HUES48 (cell line): Measurements from ENCODE around the gene IER5.

Source experiments
- H3K27ac ChIP-seq: one replicate; pipeline ENCODE4 v1.7.0; 2013; ENCODE audit warnings: low read depth, low read length, inconsistent platforms
- H3K27me3 ChIP-seq: 2 replicates; pipeline ENCODE4 v1.6.1; 2013; ENCODE audit warnings: mild to moderate bottlenecking, low read length; ENCODE audit not compliant: control insufficient read depth, insufficient read depth
- H3K36me3 ChIP-seq: 2 replicates; pipeline ENCODE4 v1.6.1; 2013; ENCODE audit warnings: low read length; ENCODE audit not compliant: control insufficient read depth, insufficient read depth
- H3K4me1 ChIP-seq: 2 replicates; pipeline ENCODE4 v1.6.1; 2013; ENCODE audit warnings: mild to moderate bottlenecking, low read length; ENCODE audit not compliant: control insufficient read depth, insufficient read depth
- H3K4me3 ChIP-seq: 2 replicates; pipeline ENCODE4 v1.5.1; 2013; ENCODE audit warnings: mild to moderate bottlenecking, low read depth, low read length
- H3K9ac ChIP-seq: 2 replicates; pipeline ENCODE4 v1.6.1; 2013; ENCODE audit warnings: mild to moderate bottlenecking, low read depth, low read length, moderate library complexity
- H3K9me3 ChIP-seq: 2 replicates; pipeline ENCODE4 v1.6.1; 2013; ENCODE audit warnings: low read length; ENCODE audit not compliant: control insufficient read depth, insufficient read depth

Gene IER5

DNA sequence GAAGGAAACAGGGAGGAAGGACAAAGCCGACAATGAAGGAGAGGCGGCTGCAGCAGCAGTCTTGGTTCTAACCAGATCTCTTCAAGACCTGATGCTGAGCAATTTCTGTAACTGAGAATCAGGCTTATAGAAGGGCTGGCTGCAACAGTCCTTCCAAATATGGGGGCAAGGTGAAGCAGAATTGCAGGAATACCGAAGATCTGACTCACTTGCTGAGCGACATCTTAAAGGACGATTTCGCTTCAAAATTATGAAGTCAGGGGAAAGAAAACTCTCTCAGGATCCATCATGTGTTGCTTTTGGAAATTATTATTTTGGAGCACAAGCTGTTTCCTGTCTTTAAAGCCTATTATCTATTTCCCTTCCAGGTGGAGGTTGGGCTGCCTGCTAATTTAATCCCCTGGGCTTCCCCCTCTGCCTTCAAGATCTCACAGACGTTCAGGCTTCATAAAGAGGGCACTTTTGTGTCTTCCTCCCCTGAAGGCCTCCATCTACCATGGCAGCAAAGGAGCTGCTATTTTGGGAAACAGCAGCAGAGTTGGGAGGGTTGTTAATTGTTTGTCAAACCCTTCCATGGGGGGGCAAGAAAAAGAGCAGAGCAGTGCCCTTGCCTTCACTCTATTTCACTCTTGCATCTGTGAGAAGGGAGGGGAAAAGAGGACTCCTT lies 10.8 kb upstream of the IER5 start:
- Histone ChIP-seq H3K9ac (no peak overlapping the region), H3K27ac (peak overlapping the region; percentile 60), H3K4me1 (peaks cover 25% of the 10 kb centered on the region), H3K27me3 (peaks cover 3% of the 10 kb centered on the region; the same call in 1 of the 2 replicates), H3K4me3 (no peak overlapping the region), H3K36me3 (no peaks in the 10 kb centered on the region), H3K9me3 (no peaks in the 10 kb centered on the region)

DNA sequence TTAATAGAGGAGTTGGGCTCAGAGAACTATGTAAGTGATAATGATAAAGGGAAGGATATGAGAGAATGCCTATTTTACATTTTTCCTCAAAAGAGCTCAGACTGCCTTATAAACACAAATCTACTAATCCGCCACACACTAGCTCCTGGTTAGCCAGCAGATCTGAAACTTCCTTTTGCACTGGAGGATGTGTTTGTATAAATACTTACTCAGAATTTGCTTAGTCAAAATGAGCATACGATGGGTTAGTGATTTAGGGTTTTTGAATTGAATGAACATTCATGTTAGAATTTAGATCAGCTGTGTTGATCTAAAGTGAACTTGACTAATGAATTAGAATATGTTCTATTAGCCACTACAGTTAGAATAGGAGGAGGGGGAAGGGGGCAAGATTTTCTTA lies 9.1 kb upstream of the IER5 start:
- H3K27me3 ChIP-seq: peaks cover 3% of the 10 kb centered on the region; the same call in 1 of the 2 replicates
- no peak overlapping the region for H3K4me3 ChIP-seq
- H3K9me3 ChIP-seq: no peaks in the 10 kb centered on the region
- H3K27ac ChIP-seq: no peak overlapping the region
- H3K9ac ChIP-seq: no peak overlapping the region
- H3K36me3 ChIP-seq: no peaks in the 10 kb centered on the region
- H3K4me1 ChIP-seq: peaks cover 25% of the 10 kb centered on the region

- no peak overlapping the region for H3K27ac ChIP-seq
- no peak overlapping the region for H3K9ac ChIP-seq
- H3K4me1 ChIP-seq: peaks cover 25% of the 10 kb centered on the region
- no peaks in the 10 kb centered on the region for H3K36me3 ChIP-seq
- H3K27me3 ChIP-seq: peaks cover 3% of the 10 kb centered on the region; the same call in 1 of the 2 replicates
- no peak overlapping the region for H3K4me3 ChIP-seq
- H3K9me3 ChIP-seq: no peaks in the 10 kb centered on the region
Measured at GRCh38 chr1:181079920-181080319, 8.6 kb upstream of the IER5 start.

GRCh38 chr1:181080556-181080955 lies 7.9 kb upstream of the IER5 start:
- H3K27ac ChIP-seq: no peak overlapping the region
- no peaks in the 10 kb centered on the region for H3K9me3 ChIP-seq
- H3K9ac ChIP-seq: no peak overlapping the region
- H3K4me3 ChIP-seq: no peak overlapping the region
- peaks cover 6% of the 10 kb centered on the region; the same call in 1 of the 2 replicates for H3K27me3 ChIP-seq
- no peaks in the 10 kb centered on the region for H3K36me3 ChIP-seq
- peaks cover 23% of the 10 kb centered on the region for H3K4me1 ChIP-seq

DNA sequence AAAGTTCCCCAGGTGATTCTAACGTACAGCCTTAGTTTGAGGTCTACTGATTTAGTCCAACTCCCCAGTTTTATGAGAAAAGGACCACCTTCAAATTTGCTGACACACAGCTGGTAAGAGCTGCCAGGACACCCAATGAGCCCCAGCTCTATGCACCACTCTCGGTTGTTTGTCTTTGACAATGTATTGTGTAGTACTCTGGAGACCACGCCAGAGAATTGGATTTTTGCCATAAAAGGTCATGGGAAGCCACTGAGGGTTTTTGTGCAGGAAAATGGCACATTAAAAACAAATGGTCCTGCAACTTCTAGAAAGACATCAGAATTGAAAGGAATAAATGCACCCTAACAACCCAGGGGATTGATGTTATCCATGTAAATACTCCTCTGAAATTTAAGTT lies 7.1 kb upstream of the IER5 start:
- H3K9ac ChIP-seq: no peak overlapping the region
- H3K27me3 ChIP-seq: peaks cover 12% of the 10 kb centered on the region
- H3K4me1 ChIP-seq: peaks cover 15% of the 10 kb centered on the region
- H3K9me3 ChIP-seq: no peaks in the 10 kb centered on the region
- H3K27ac ChIP-seq: no peak overlapping the region
- H3K4me3 ChIP-seq: no peak overlapping the region
- no peaks in the 10 kb centered on the region for H3K36me3 ChIP-seq

- no peaks in the 10 kb centered on the region for H3K36me3 ChIP-seq
- no peaks in the 10 kb centered on the region for H3K9me3 ChIP-seq
- H3K27ac ChIP-seq: no peak overlapping the region
- no peaks in the 10 kb centered on the region for H3K4me1 ChIP-seq
- no peak overlapping the region for H3K9ac ChIP-seq
- H3K27me3 ChIP-seq: peaks cover 27% of the 10 kb centered on the region
- no peak overlapping the region for H3K4me3 ChIP-seq
Measured at GRCh38 chr1:181083842-181084605, 4.5 kb upstream of the IER5 start.

GRCh38 chr1:181084606-181084969 lies 3.9 kb upstream of the IER5 start:
- no peak overlapping the region for H3K27ac ChIP-seq
- no peak overlapping the region for H3K4me3 ChIP-seq
- no peak overlapping the region for H3K9ac ChIP-seq
- no peaks in the 10 kb centered on the region for H3K36me3 ChIP-seq
- H3K27me3 ChIP-seq: peaks cover 30% of the 10 kb centered on the region
- no peaks in the 10 kb centered on the region for H3K9me3 ChIP-seq
- no peaks in the 10 kb centered on the region for H3K4me1 ChIP-seq

- Histone ChIP-seq H3K27ac (no peak overlapping the region), H3K9ac (no peak overlapping the region), H3K4me1 (peaks cover 6% of the 10 kb centered on the region), H3K36me3 (no peaks in the 10 kb centered on the region), H3K4me3 (no peak overlapping the region), H3K27me3 (peaks cover 45% of the 10 kb centered on the region), H3K9me3 (no peaks in the 10 kb centered on the region)
Measured at GRCh38 chr1:181086091-181086490, 2.4 kb upstream of the IER5 start.

GRCh38 chr1:181086926-181087325 lies 1.6 kb upstream of the IER5 start:
- Histone ChIP-seq H3K9ac (no peak overlapping the region), H3K36me3 (no peaks in the 10 kb centered on the region), H3K9me3 (no peaks in the 10 kb centered on the region), H3K4me1 (peaks cover 6% of the 10 kb centered on the region), H3K27me3 (peaks cover 53% of the 10 kb centered on the region), H3K4me3 (no peak overlapping the region), H3K27ac (no peak overlapping the region)

GRCh38 chr1:181087400-181087901 lies 1.0 kb upstream of the IER5 start:
- H3K9ac ChIP-seq: no peak overlapping the region
- no peak overlapping the region for H3K4me3 ChIP-seq
- H3K27ac ChIP-seq: no peak overlapping the region
- H3K36me3 ChIP-seq: no peaks in the 10 kb centered on the region
- H3K27me3 ChIP-seq: peaks cover 56% of the 10 kb centered on the region
- no peaks in the 10 kb centered on the region for H3K9me3 ChIP-seq
- peaks cover 6% of the 10 kb centered on the region for H3K4me1 ChIP-seq

DNA sequence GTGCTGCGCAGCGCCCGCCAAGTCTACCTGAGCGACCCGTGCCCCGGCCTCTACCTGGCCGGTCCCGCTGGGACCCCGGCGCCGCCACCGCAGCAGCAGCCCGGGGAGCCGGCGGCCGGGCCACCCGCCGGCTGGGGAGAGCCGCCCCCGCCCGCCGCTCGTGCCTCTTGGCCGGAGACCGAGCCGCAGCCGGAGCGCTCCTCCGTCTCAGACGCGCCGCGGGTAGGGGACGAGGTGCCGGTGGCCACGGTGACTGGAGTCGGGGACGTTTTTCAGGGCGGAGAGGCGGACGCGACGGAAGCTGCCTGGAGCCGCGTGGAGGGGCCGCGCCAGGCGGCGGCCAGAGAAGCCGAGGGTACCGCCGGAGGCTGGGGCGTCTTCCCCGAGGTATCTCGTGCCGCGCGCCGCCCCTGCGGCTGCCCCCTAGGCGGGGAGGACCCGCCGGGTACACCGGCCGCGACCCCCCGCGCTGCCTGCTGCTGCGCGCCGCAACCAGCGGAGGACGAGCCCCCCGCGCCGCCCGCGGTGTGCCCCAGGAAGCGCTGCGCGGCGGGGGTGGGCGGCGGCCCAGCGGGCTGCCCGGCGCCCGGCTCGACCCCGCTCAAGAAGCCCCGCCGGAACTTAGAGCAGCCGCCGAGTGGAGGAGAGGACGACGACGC lies 646 bp downstream of the IER5 start:
- Histone ChIP-seq H3K9ac (peak overlapping the region; percentile 36; the same call in 1 of the 2 replicates), H3K27me3 (peaks cover 56% of the 10 kb centered on the region), H3K36me3 (no peaks in the 10 kb centered on the region), H3K4me1 (peaks cover 6% of the 10 kb centered on the region), H3K27ac (peak overlapping the region; percentile 43), H3K4me3 (peak overlapping the region; percentile 84), H3K9me3 (no peaks in the 10 kb centered on the region)
